ENCODE data around the gene BTBD9. TPM values are rescaled to one million over a fixed set of nuclear protein-coding genes. Genes with fewer than 3 reads are reported as not detected.
A peak's percentile ranks its signal among the peaks of the same experiment; 100 is the strongest.

Gene BTBD9
- total and polyA plus RNA-seq, 7 experiments from 2014 or later, result 12.7 to 58.8 (median 37.8) TPM

DNA sequence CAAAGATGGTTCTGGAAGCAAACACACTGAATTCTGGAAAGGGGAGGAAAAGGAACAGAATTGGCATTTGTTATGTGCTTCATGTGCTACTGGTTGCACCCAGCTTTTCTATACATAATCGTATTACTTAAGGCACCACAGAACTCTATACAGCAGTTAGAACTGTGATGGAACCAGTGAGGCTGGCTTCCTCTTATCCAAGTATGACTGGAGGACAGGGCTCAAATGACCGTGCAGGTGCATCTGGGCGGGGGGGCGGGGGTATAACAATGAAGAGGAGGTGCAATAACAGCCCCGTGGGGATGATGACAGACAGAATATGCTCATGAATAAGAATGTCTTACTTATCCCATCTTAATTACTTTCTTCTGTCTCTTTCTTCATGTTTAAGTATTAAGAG is 144.2 kb downstream of the BTBD9 start:
- no peak for ATAC-seq
- H3K9me3 Mint-ChIP-seq, result no peaks in the 10 kb centered on the region
- Histone ChIP-seq H3K27ac (ENCODE audit: low read depth, low read length) (no peak overlapping the region), H3K4me1 (ENCODE audit: control insufficient read depth in 2 of 2, insufficient read depth in 2 of 2, low read length in 2 of 2) (no peaks in the 10 kb centered on the region), H3K36me3 (ENCODE audit: control insufficient read depth in 2 of 3, insufficient read depth in 3 of 3, low read length in 3 of 3) (no peaks in the 10 kb centered on the region), H3K9me3 (ENCODE audit: control insufficient read depth in 2 of 3, low read length in 3 of 3) (no peaks in the 10 kb centered on the region), H3K4me3 (ENCODE audit: low read length) (no peak overlapping the region), H3K27me3 (ENCODE audit: control insufficient read depth in 2 of 2, insufficient read depth in 2 of 2, low read length in 2 of 2) (no peaks in the 10 kb centered on the region)
- DNase-seq, result no peak
- intact Hi-C loops (cut with micrococcal nuclease), result loop anchor here (2.0 to 10.0 kb wide), 5 partner anchors 75 to 1171 kb away; no protein-coding TSS in a partner anchor
- H3K27me3 Mint-ChIP-seq, result peaks cover 0 to 2% (median 0%) of the 10 kb centered on the region in 5 donors
- H3K4me3 Mint-ChIP-seq, result no peak overlapping the region
- peaks cover 0 to 5% (median 4%) of the 10 kb centered on the region in 7 donors for H3K4me1 Mint-ChIP-seq
- no peaks in the 10 kb centered on the region for H3K36me3 Mint-ChIP-seq
- POLR2A ChIA-PET, result no interaction called here
- no peak overlapping the region for H3K27ac Mint-ChIP-seq
- CTCF ChIA-PET, result no interaction called here

DNA sequence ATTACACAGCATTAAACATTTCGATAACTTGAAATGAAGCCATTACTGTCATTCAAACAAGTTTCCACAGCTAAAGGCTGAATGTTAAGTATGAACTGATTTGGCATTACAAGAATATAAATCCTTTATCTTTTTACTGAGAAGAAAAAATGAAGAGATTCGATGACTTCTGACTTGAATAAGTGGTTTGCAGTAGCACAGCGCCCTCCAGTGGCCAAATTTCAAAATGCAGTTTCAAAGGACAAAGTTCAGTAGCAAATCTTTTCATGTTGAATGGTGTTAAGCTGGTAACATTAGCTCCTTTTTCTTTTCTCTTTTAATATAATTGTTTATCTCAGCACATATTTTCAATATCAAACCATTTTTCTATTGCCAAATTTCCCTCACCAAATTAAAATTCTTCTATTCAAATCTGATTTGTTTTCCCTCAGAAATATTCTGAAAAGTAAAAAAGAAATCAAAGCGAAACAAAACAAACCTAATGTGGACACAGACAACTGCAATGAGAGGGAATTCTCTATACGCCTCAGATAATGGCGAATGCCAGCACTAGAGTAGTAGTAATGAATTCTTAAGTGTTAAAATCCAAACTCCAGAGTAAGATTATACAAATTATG is 145.7 kb downstream of the BTBD9 start:
- Histone ChIP-seq H3K4me1 (ENCODE audit: control insufficient read depth in 2 of 2, insufficient read depth in 2 of 2, low read length in 2 of 2) (no peaks in the 10 kb centered on the region), H3K9me3 (ENCODE audit: control insufficient read depth in 2 of 3, low read length in 3 of 3) (no peaks in the 10 kb centered on the region), H3K36me3 (ENCODE audit: control insufficient read depth in 2 of 3, insufficient read depth in 3 of 3, low read length in 3 of 3) (no peaks in the 10 kb centered on the region), H3K27me3 (ENCODE audit: control insufficient read depth in 2 of 2, insufficient read depth in 2 of 2, low read length in 2 of 2) (no peaks in the 10 kb centered on the region), H3K4me3 (ENCODE audit: low read length) (no peak overlapping the region), H3K27ac (ENCODE audit: low read depth, low read length) (no peak overlapping the region)
- no peak overlapping the region for H3K4me3 Mint-ChIP-seq
- ATAC-seq (peak; percentile 70), DNase-seq (peak; percentile 36 to 78 (median 68))
- ChIA-PET POLR2A (interaction anchor here (0.6 to 0.7 kb wide), 2 partner anchors 209 to 285 kb away, joined by 3 read pairs; no protein-coding TSS in a partner anchor), CTCF (interaction anchor here (0.6 to 1.4 kb wide), 9 partner anchors 8 to 1169 kb away, joined by 3 to 5 read pairs (median 4); no protein-coding TSS in a partner anchor)
- no peaks in the 10 kb centered on the region for H3K27me3 Mint-ChIP-seq
- H3K9me3 Mint-ChIP-seq, result no peaks in the 10 kb centered on the region
- intact Hi-C loops (cut with micrococcal nuclease), result loop anchor here (1.0 to 10.0 kb wide), 12 partner anchors 77 to 1169 kb away; no protein-coding TSS in a partner anchor
- H3K4me1 Mint-ChIP-seq, result peaks cover 0 to 5% (median 4%) of the 10 kb centered on the region in 7 donors
- peaks cover 0 to 5% (median 0%) of the 10 kb centered on the region in 5 donors for H3K36me3 Mint-ChIP-seq
- H3K27ac Mint-ChIP-seq, result no peak overlapping the region

DNA sequence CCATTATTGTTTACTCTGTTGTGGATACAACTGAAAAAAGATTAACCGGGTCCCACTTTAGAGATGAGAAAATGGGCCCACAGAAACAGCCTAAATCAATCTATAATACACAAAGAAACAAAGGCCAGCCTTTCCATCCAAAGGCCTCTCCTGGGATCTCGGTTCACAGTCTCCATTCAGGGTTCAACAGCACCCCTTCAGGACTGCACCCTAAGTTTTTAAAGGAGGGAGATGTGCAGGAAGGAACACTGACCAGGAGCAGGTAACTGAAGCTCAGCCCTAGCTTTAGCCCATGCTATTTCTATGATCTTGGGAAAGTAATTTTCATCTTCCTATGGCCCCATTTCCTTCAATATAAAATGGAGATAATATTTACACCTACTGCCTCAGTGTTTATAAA is 147.7 kb downstream of the BTBD9 start:
- ChIA-PET CTCF (no interaction called here), POLR2A (no interaction called here)
- Mint-ChIP-seq H3K4me3 (no peak overlapping the region), H3K9me3 (no peaks in the 10 kb centered on the region), H3K36me3 (peaks cover 0 to 10% (median 0%) of the 10 kb centered on the region in 5 donors), H3K27ac (no peak overlapping the region), H3K27me3 (no peaks in the 10 kb centered on the region), H3K4me1 (peaks cover 0 to 4% (median 0%) of the 10 kb centered on the region in 7 donors)
- Histone ChIP-seq H3K27ac (ENCODE audit: low read depth, low read length) (no peak overlapping the region), H3K4me1 (ENCODE audit: control insufficient read depth in 2 of 2, insufficient read depth in 2 of 2, low read length in 2 of 2) (no peaks in the 10 kb centered on the region), H3K36me3 (ENCODE audit: control insufficient read depth in 2 of 3, insufficient read depth in 3 of 3, low read length in 3 of 3) (no peaks in the 10 kb centered on the region), H3K27me3 (ENCODE audit: control insufficient read depth in 2 of 2, insufficient read depth in 2 of 2, low read length in 2 of 2) (no peaks in the 10 kb centered on the region), H3K4me3 (ENCODE audit: low read length) (no peak overlapping the region), H3K9me3 (ENCODE audit: control insufficient read depth in 2 of 3, low read length in 3 of 3) (no peaks in the 10 kb centered on the region)
- ATAC-seq (no peak), DNase-seq (no peak)
- intact Hi-C loops (cut with micrococcal nuclease), result loop anchor here (5.0 to 10.0 kb wide), 4 partner anchors 460 to 1167 kb away; no protein-coding TSS in a partner anchor

DNA sequence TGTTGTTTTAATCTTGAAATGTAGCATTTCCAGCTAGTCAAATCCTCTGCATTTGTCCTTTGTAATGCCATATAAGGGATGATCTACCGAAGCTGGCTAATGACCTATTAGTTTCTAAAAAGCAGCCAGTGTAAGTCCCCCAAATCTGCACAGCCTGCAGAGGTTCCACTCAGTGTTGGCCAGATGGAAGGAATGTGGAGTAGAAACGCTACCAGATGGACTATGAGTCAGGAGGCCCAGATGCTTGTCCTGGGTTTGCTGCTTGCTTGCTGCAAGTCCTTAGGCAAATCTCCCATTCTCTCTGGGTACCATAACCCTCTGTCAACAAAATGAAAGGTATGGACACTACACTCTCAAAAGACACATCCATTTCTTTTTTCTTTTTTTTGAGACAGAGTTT is 149.8 kb downstream of the BTBD9 start:
- Histone ChIP-seq H3K9me3 (ENCODE audit: control insufficient read depth in 2 of 3, low read length in 3 of 3) (no peaks in the 10 kb centered on the region), H3K4me1 (ENCODE audit: control insufficient read depth in 2 of 2, insufficient read depth in 2 of 2, low read length in 2 of 2) (no peaks in the 10 kb centered on the region), H3K27me3 (ENCODE audit: control insufficient read depth in 2 of 2, insufficient read depth in 2 of 2, low read length in 2 of 2) (no peaks in the 10 kb centered on the region), H3K4me3 (ENCODE audit: low read length) (no peak overlapping the region), H3K36me3 (ENCODE audit: control insufficient read depth in 2 of 3, insufficient read depth in 3 of 3, low read length in 3 of 3) (no peaks in the 10 kb centered on the region), H3K27ac (ENCODE audit: low read depth, low read length) (no peak overlapping the region)
- POLR2A ChIA-PET, result interaction anchor here (1.0 kb wide), 1 partner anchor 11 kb away, joined by 4 read pairs; no protein-coding TSS in a partner anchor
- no peak for ATAC-seq
- no peak overlapping the region for H3K27ac Mint-ChIP-seq
- intact Hi-C loops (cut with micrococcal nuclease), result loop anchor here (5.0 to 10.0 kb wide), 4 partner anchors 458 to 1165 kb away; no protein-coding TSS in a partner anchor
- H3K9me3 Mint-ChIP-seq, result peaks cover 0 to 5% (median 0%) of the 10 kb centered on the region in 11 donors
- CTCF ChIA-PET, result interaction anchor here (1.3 kb wide), 1 partner anchor 709 kb away, joined by 3 read pairs; no protein-coding TSS in a partner anchor
- no peak for DNase-seq
- H3K4me1 Mint-ChIP-seq, result peaks cover 0 to 6% (median 4%) of the 10 kb centered on the region in 7 donors
- peaks cover 0 to 17% (median 6%) of the 10 kb centered on the region in 5 donors for H3K36me3 Mint-ChIP-seq
- no peak overlapping the region for H3K4me3 Mint-ChIP-seq
- H3K27me3 Mint-ChIP-seq, result no peaks in the 10 kb centered on the region

DNA sequence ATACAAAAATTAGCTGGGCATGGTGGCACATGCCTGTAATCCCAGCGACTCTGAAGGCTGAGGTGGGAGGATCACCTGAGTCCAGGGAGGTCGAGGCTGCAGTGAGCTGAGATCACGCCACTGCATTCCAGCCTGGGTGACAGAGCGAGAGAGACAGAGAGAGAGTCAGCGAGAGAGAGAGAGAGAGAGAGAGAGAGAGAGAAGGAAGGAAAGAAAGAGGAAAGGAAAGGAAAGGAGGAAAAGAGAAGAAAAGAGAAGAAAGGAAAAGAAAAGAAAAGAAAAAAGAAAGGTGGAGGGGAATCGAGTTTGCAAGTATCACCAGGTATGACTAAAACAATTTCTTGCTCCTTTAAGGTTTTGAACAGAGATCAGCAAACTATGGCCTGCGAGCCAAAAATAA is 152.3 kb downstream of the BTBD9 start:
- Mint-ChIP-seq H3K4me3 (no peak overlapping the region), H3K36me3 (peaks cover 0 to 17% (median 6%) of the 10 kb centered on the region in 5 donors), H3K27me3 (no peaks in the 10 kb centered on the region), H3K9me3 (peaks cover 0 to 5% (median 0%) of the 10 kb centered on the region in 11 donors), H3K27ac (peak overlapping the region in 1 of 9 donors; percentile 80), H3K4me1 (peaks cover 0 to 6% (median 0%) of the 10 kb centered on the region in 7 donors)
- DNase-seq (no peak), ATAC-seq (no peak)
- CTCF ChIA-PET, result interaction anchor here (0.7 kb wide), 1 partner anchor 1834 kb away, joined by 4 read pairs; no protein-coding TSS in a partner anchor
- intact Hi-C loops (cut with micrococcal nuclease), result no loop called here
- no peaks in the 10 kb centered on the region for H3K36me3 ChIP-seq (ENCODE audit: control insufficient read depth in 2 of 3, insufficient read depth in 3 of 3, low read length in 3 of 3)
- POLR2A ChIA-PET, result no interaction called here
- H3K4me1 ChIP-seq (ENCODE audit: control insufficient read depth in 2 of 2, insufficient read depth in 2 of 2, low read length in 2 of 2), result no peaks in the 10 kb centered on the region
- no peak overlapping the region for H3K27ac ChIP-seq (ENCODE audit: low read depth, low read length)
- no peak overlapping the region for H3K4me3 ChIP-seq (ENCODE audit: low read length)
- no peaks in the 10 kb centered on the region for H3K27me3 ChIP-seq (ENCODE audit: control insufficient read depth in 2 of 2, insufficient read depth in 2 of 2, low read length in 2 of 2)
- H3K9me3 ChIP-seq (ENCODE audit: control insufficient read depth in 2 of 3, low read length in 3 of 3), result no peaks in the 10 kb centered on the region

DNA sequence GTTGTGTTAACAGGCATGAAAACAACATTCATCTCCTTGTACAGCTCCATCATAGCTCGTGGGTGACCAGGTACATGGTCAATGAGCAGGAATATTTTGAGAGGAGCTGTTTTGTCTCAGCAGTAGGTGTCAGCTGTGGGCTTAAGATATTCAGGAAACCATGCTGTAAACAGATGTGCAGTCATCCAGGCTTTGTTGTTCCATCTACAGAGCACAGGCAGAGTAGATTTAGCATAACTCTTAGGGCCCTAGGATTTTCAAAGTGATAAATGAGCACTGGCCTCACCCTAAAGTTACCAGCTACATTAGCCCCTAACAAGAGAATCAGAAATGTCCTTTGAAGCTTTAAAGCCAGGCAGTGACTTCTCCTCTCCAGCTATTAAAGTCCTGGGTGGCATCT is 154.2 kb downstream of the BTBD9 start:
- ATAC-seq, result no peak
- Histone ChIP-seq H3K4me1 (ENCODE audit: control insufficient read depth in 2 of 2, insufficient read depth in 2 of 2, low read length in 2 of 2) (no peaks in the 10 kb centered on the region), H3K27me3 (ENCODE audit: control insufficient read depth in 2 of 2, insufficient read depth in 2 of 2, low read length in 2 of 2) (no peaks in the 10 kb centered on the region), H3K9me3 (ENCODE audit: control insufficient read depth in 2 of 3, low read length in 3 of 3) (no peaks in the 10 kb centered on the region), H3K4me3 (ENCODE audit: low read length) (no peak overlapping the region), H3K36me3 (ENCODE audit: control insufficient read depth in 2 of 3, insufficient read depth in 3 of 3, low read length in 3 of 3) (no peaks in the 10 kb centered on the region), H3K27ac (ENCODE audit: low read depth, low read length) (no peak overlapping the region)
- H3K27me3 Mint-ChIP-seq, result no peaks in the 10 kb centered on the region
- peaks cover 0 to 17% (median 6%) of the 10 kb centered on the region in 5 donors for H3K36me3 Mint-ChIP-seq
- H3K9me3 Mint-ChIP-seq, result peaks cover 0 to 5% (median 0%) of the 10 kb centered on the region in 11 donors
- CTCF ChIA-PET, result interaction anchor here (1.1 kb wide), 1 partner anchor 9 kb away, joined by 5 read pairs; no protein-coding TSS in a partner anchor
- no peak for DNase-seq
- H3K27ac Mint-ChIP-seq, result no peak overlapping the region
- H3K4me3 Mint-ChIP-seq, result no peak overlapping the region
- POLR2A ChIA-PET, result no interaction called here
- H3K4me1 Mint-ChIP-seq, result peaks cover 0 to 6% (median 0%) of the 10 kb centered on the region in 7 donors
- intact Hi-C loops (cut with micrococcal nuclease), result no loop called here

All from naive thymus-derived CD4-positive, alpha-beta T cell (primary cell).